ENCODE data around the gene PKHD1.

DNA sequence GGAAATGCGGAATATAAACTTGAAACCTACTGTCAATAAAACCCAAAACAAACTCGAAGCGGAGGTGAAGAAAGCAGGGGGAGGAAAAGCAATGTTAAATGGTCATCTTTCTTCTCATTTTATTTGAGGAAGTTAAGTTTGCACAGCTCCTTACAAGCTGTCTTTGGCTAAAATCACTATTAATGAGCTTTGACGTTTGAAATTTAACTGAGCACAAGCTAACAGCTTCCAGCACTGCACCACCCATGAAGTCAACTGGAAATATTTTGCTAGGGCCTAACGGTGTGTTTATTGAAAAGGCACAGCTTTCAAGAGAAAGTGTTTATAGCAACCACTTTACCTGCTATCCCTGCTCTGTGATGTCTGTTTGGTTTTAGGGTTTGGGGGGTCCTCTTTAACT is 103.8 kb downstream of the PKHD1 start:
- TF ChIP-seq NFRKB (IDR thresholded peaks at IDR 0.05), result no peak
- no peak for TF ChIP-seq FOXM1 (IDR thresholded peaks at IDR 0.05; ENCODE audit: borderline replicate concordance)
- TF ChIP-seq TARDBP (IDR thresholded peaks at IDR 0.05), result no peak
- TF ChIP-seq SP1 (IDR thresholded peaks at IDR 0.05), result no peak
